Stimulated activated CD8-positive, alpha-beta memory T cell treated with anti-CD3 and anti-CD28 coated beads, Interleukin-2, amount 100 ng/mL, for 48 hours (primary cell): ENCODE results near the gene RPGRIP1L.
"Not testable (repeated sequence)": the region's sequence is repeated elsewhere in the genome, so short reads cannot be mapped to it uniquely, and the experiment has no call there.

Experiments
- DNase-seq, 2 donors: peaks; one replicate each; pipeline ENCODE4 v3.0.0-alpha.2; 2020; ENCODE audit warnings: low read depth in 2 of 2

RPGRIP1L gene

GRCh38 chr16:53712065-53712464 is 8.4 kb upstream of the RPGRIP1L start:
- DNase-seq, result no peak

GRCh38 chr16:53711390-53711789 is 7.7 kb upstream of the RPGRIP1L start:
- no peak for DNase-seq

- DNase-seq, result no peak
Measured at GRCh38 chr16:53708490-53708889, 4.8 kb upstream of the RPGRIP1L start.

- DNase-seq, result no peak
Measured at GRCh38 chr16:53707671-53708070, 4.0 kb upstream of the RPGRIP1L start.

- DNase-seq, result no peak
Measured at GRCh38 chr16:53704445-53704813, 770 bp upstream of the RPGRIP1L start.

GRCh38 chr16:53698271-53698670 is 5.4 kb downstream of the RPGRIP1L start:
- not testable (repeated sequence) for DNase-seq

GRCh38 chr16:53695070-53695469 is 8.6 kb downstream of the RPGRIP1L start:
- DNase-seq, result no peak

GRCh38 chr16:53693320-53693719 is 10.3 kb downstream of the RPGRIP1L start:
- DNase-seq, result no peak

GRCh38 chr16:53692146-53692545 is 11.5 kb downstream of the RPGRIP1L start:
- no peak for DNase-seq

- DNase-seq, result no peak
Measured at GRCh38 chr16:53690771-53691170, 12.9 kb downstream of the RPGRIP1L start.

GRCh38 chr16:53689636-53690035 is 14.0 kb downstream of the RPGRIP1L start:
- DNase-seq, result no peak

- no peak for DNase-seq
Measured at GRCh38 chr16:53686710-53687109, 16.9 kb downstream of the RPGRIP1L start.

- DNase-seq, result not testable (repeated sequence)
Measured at GRCh38 chr16:53685334-53685733, 18.3 kb downstream of the RPGRIP1L start.

- no peak for DNase-seq
Measured at GRCh38 chr16:53681354-53681753, 22.3 kb downstream of the RPGRIP1L start.

GRCh38 chr16:53680756-53681155 is 22.9 kb downstream of the RPGRIP1L start:
- DNase-seq, result no peak

GRCh38 chr16:53678756-53679343 is 24.8 kb downstream of the RPGRIP1L start:
- DNase-seq, result no peak

- no peak for DNase-seq
Measured at GRCh38 chr16:53678155-53678554, 25.5 kb downstream of the RPGRIP1L start.

- DNase-seq, result no peak
Measured at GRCh38 chr16:53673189-53673588, 30.5 kb downstream of the RPGRIP1L start.

GRCh38 chr16:53672461-53672860 is 31.2 kb downstream of the RPGRIP1L start:
- DNase-seq, result no peak

GRCh38 chr16:53668869-53669268 is 34.8 kb downstream of the RPGRIP1L start:
- no peak for DNase-seq

- no peak for DNase-seq
Measured at GRCh38 chr16:53666786-53667415, 36.8 kb downstream of the RPGRIP1L start.

GRCh38 chr16:53664724-53665345 is 38.8 kb downstream of the RPGRIP1L start:
- DNase-seq, result peak in 1 of 2 donors; percentile 1

GRCh38 chr16:53662072-53662471 is 41.6 kb downstream of the RPGRIP1L start:
- no peak for DNase-seq
